Karpas-422 (cell line): ENCODE results near the gene EBF4. TPM values are rescaled to one million over a fixed set of nuclear protein-coding genes. Genes with fewer than 3 reads are reported as not detected.

Experiments used
- DNase-seq: peaks from one replicate; pipeline ENCODE4 v3.0.0-alpha.2; 2015
- H2AFZ ChIP-seq: fragments of 200-600 bp; sonication (generic); 2 replicates; pipeline ENCODE4 v1.6.1; 2014; ENCODE audit warnings: antibody characterized with exemption, low read length, mixed read lengths
- H3K27ac ChIP-seq: fragments of 200-600 bp; sonication (generic); 2 replicates; pipeline ENCODE4 v1.5.1; 2014; ENCODE audit warnings: mild to moderate bottlenecking, low read length, moderate library complexity
- H3K27me3 ChIP-seq: fragments of 200-600 bp; sonication (generic); 2 replicates; pipeline ENCODE4 v1.6.1; 2014; ENCODE audit warnings: low read length, mixed read lengths
- H3K36me3 ChIP-seq: fragments of 200-600 bp; sonication (generic); 2 replicates; pipeline ENCODE4 v1.6.1; 2014; ENCODE audit warnings: low read length, mixed read lengths; ENCODE audit not compliant: insufficient read depth
- H3K4me1 ChIP-seq: fragments of 200-600 bp; sonication (generic); 2 replicates; pipeline ENCODE4 v1.6.1; 2014; ENCODE audit warnings: mild to moderate bottlenecking, low read length, mixed read lengths
- H3K4me2 ChIP-seq: fragments of 200-600 bp; sonication (generic); 2 replicates; pipeline ENCODE4 v1.6.1; 2014; ENCODE audit warnings: low read length, low read depth, mild to moderate bottlenecking; ENCODE audit not compliant: poor library complexity, severe bottlenecking
- H3K4me3 ChIP-seq: fragments of 200-600 bp; sonication (generic); 2 replicates; pipeline ENCODE4 v1.5.1; 2014; ENCODE audit warnings: mild to moderate bottlenecking, antibody characterized with exemption, low read length, mixed read lengths
- H3K79me2 ChIP-seq: fragments of 200-600 bp; sonication (generic); 2 replicates; pipeline ENCODE4 v1.6.1; 2014; ENCODE audit warnings: mild to moderate bottlenecking, low read length, mixed read lengths
- H3K9ac ChIP-seq: fragments of 200-600 bp; sonication (generic); 2 replicates; pipeline ENCODE4 v1.6.0; 2014; ENCODE audit warnings: low read length
- H3K9me2 ChIP-seq: fragments of 200-600 bp; sonication (generic), shearing (Covaris generic); replicated peaks from 2 replicates; pipeline ENCODE4 v1.6.0; 2014; ENCODE audit warnings: mild to moderate bottlenecking, low read length, moderate library complexity; ENCODE audit not compliant: insufficient read depth
- H3K9me3 ChIP-seq: fragments of 300-700, 200-600 bp; sonication (generic); 2 replicates; pipeline ENCODE4 v1.6.1; 2014; ENCODE audit warnings: low read length, mixed read lengths
- H4K20me1 ChIP-seq: fragments of 200-600 bp; sonication (generic); 2 replicates; pipeline ENCODE4 v1.6.1; 2014; ENCODE audit warnings: mild to moderate bottlenecking, antibody characterized with exemption, low read length, low read depth; ENCODE audit not compliant: insufficient read depth
- total RNA-seq: library from RNA; depleted of rRNA; stranded (reverse); fragments of >200 nt; shearing (Covaris generic); gene quantifications from 2 replicates; pipeline ENCODE4 v1.2.3, GENCODE V29; 2014; ENCODE audit warnings: low replicate concordance

EBF4 gene
- total RNA-seq, 1 experiment from 2014 or later: 6.5 TPM

DNA sequence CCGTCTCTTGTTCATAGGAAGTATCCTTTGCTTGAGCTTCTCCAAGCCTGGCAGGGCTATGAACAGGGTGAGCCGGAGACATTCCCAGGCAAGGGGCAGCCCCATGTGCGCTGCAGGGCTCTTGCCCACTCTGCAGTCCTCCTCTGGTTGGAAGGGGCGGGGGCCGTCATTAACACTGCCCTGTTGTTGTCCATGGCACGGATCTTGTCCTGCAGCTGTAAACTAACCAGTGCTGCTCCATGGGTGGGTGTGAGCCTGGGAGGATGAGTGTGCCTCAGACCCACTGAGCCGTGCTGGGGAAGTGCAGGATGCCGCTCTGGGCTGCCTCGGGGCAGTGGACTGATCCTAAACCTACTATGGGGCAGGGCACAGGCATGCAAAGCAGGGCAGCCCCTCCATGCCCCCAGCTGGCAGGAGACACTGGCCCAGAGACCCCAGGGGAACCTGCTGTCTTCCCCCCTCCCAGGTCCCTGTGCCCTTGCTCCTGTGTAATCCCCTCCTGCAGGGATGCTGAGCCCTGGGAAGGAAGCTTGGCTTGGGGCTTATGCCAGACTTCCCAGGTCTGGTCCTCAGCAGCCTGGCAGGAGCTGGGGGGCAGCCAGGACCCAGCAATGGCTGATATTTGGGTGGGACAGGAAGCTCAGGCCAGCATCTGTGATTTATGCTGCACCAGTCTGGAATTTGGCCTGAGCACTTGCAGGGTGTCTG is 8.5 kb downstream of the EBF4 start:
- Histone ChIP-seq H3K9me3 (no peaks in the 10 kb centered on the region), H3K9me2 (no peaks in the 10 kb centered on the region), H4K20me1 (no peaks in the 10 kb centered on the region), H2AFZ (no peak overlapping the region), H3K27ac (no peak overlapping the region), H3K4me2 (no peak overlapping the region), H3K9ac (no peak overlapping the region), H3K4me3 (no peak overlapping the region), H3K27me3 (no peaks in the 10 kb centered on the region), H3K4me1 (peaks cover 18% of the 10 kb centered on the region), H3K36me3 (no peaks in the 10 kb centered on the region), H3K79me2 (no peaks in the 10 kb centered on the region)
- no peak for DNase-seq

DNA sequence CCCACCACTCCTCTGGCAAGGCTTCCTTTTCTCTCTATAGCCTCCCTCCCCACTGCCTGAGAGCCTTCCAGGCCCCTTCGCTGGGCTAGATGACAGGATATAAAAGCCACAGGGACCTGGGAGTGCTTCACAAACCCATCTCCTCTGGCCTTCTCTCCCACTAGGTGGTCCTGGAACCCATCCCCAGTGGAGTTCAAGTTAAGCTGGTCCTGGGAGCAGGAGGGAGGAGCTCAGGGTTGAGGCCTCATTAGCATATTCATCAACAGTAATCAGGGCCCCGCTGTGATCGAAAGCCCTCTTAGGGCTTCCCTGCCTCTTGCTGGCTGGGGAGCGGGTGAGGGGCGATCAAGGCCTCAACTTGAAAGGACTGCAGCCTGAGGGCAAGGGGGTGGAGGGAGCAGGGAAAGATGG is 9.1 kb downstream of the EBF4 start:
- no peak for DNase-seq
- no peaks in the 10 kb centered on the region for H3K9me2 ChIP-seq
- H3K27me3 ChIP-seq: no peaks in the 10 kb centered on the region
- no peak overlapping the region for H3K27ac ChIP-seq
- no peak overlapping the region for H3K4me3 ChIP-seq
- no peaks in the 10 kb centered on the region for H3K36me3 ChIP-seq
- no peak overlapping the region for H3K9ac ChIP-seq
- no peaks in the 10 kb centered on the region for H3K9me3 ChIP-seq
- no peak overlapping the region for H3K4me2 ChIP-seq
- H2AFZ ChIP-seq: no peak overlapping the region
- H4K20me1 ChIP-seq: no peaks in the 10 kb centered on the region
- peaks cover 18% of the 10 kb centered on the region for H3K4me1 ChIP-seq
- no peaks in the 10 kb centered on the region for H3K79me2 ChIP-seq

DNA sequence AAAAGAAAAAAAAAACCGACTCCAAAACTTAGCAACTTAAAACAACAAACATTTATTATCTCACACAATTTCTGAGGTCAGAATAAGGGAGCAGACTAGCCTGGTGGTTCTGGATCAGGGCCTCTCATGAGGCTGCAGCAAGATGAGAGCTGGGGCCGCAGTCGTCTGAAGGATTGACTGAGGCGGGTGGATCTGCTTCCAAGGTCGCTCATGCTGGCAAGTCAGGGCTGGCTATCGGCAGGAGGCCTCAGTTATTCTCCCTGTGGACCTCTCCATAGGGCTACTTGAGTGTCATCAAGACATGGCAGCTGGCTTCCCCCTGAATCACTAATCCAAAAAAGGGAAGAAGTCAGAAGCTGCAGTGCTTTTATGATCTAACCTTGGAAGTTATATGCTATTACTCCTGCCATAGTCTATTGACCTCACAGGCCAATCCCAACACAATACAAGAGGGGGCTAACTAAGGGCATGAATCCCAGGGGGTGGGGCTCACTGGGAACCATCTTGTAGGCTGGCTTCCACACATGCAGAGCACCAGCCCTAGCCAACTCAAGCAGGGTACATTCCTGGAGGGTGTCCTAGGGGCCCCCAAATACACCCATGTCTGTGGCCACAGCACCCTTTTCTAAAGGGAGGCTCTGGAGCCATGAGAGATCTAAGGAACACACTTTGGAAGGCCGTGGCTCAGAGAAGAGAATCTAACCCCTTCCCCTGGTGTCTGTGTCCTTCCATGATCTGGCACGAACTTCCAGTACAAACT is 11.3 kb downstream of the EBF4 start:
- H3K4me2 ChIP-seq: no peak overlapping the region
- no peaks in the 10 kb centered on the region for H3K36me3 ChIP-seq
- no peak overlapping the region for H3K9ac ChIP-seq
- H3K9me3 ChIP-seq: no peaks in the 10 kb centered on the region
- no peaks in the 10 kb centered on the region for H4K20me1 ChIP-seq
- H3K27ac ChIP-seq: no peak overlapping the region
- H3K9me2 ChIP-seq: no peaks in the 10 kb centered on the region
- H3K79me2 ChIP-seq: no peaks in the 10 kb centered on the region
- no peaks in the 10 kb centered on the region for H3K27me3 ChIP-seq
- peaks cover 18% of the 10 kb centered on the region for H3K4me1 ChIP-seq
- no peak overlapping the region for H2AFZ ChIP-seq
- H3K4me3 ChIP-seq: no peak overlapping the region
- no peak for DNase-seq

DNA sequence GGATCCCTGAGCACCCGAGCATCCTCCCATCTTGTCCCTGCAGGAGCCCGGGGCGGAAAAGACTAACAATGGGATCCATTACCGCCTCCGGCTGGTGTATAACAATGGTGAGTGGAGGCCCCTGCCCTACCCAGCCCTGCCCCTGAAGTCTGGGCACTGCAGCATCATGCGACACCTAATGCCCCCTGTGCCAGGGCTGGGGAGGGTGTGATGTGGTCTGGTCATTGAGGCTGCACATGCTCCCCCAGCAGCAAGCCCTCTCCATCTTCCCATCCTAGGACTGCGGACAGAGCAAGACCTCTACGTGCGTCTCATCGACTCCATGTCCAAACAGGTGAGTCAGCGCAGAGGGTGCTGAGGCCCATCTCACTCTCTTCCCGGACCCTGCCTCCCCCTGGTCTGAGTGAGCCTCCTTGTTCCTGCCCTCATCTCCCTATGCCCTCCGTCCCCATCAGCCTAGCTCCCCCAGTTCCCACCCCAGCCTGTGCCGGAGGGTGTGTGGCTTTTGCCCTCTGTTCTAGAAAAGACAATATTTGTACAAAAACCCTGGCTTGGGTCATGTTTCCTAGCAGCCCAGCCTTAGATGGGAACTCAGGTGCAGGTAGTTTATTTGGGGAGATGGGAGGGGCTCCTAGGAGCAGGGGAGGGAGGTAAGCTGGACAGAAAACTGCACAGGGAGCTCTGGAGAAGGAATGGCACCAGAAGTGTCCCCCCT is 13.5 kb downstream of the EBF4 start:
- Histone ChIP-seq H3K4me2 (no peak overlapping the region), H3K9me2 (no peaks in the 10 kb centered on the region), H3K9me3 (no peaks in the 10 kb centered on the region), H3K27ac (no peak overlapping the region), H4K20me1 (no peaks in the 10 kb centered on the region), H3K4me3 (no peak overlapping the region), H3K79me2 (no peaks in the 10 kb centered on the region), H3K4me1 (peaks cover under 1% of the 10 kb centered on the region; the same call in 1 of the 2 replicates), H3K27me3 (no peaks in the 10 kb centered on the region), H3K9ac (no peak overlapping the region), H2AFZ (no peak overlapping the region), H3K36me3 (no peaks in the 10 kb centered on the region)
- no peak for DNase-seq

DNA sequence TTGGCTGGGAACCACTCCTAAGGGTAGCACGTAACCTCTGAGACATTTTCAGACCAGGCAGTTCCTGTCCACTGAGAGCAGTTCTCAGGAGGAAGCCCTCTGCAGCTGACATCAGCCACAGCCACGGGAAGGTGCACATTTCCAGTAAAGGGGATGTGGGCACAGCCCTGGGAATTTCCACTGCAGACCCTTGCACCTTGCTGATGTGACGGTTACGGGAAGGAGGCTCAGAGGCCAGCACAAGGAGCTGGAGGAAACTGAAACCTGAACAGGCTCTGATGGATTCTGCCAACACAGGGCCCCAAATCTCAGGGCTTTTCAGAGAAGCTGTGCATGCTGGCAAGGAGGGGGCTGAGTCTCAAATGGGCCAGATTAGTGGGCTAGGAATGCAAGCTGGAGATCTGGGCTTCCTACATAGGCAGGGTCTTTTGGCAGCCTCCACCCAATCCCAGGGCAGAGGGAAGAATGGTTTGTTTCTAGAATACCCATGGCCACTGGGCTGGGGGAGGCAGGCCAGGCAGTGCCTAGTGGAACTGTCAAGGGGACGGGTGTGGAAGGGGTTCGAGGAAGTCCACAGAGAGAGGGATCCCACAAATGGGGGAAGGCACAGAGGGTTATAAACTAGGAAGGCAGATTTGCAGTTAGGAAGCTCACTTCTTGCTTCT is 14.2 kb downstream of the EBF4 start:
- no peaks in the 10 kb centered on the region for H3K27me3 ChIP-seq
- no peaks in the 10 kb centered on the region for H3K9me2 ChIP-seq
- no peak overlapping the region for H3K27ac ChIP-seq
- no peaks in the 10 kb centered on the region for H3K4me1 ChIP-seq
- H3K79me2 ChIP-seq: no peaks in the 10 kb centered on the region
- H3K9ac ChIP-seq: no peak overlapping the region
- H3K9me3 ChIP-seq: no peaks in the 10 kb centered on the region
- H2AFZ ChIP-seq: no peak overlapping the region
- no peak for DNase-seq
- H3K4me3 ChIP-seq: no peak overlapping the region
- no peak overlapping the region for H3K4me2 ChIP-seq
- H3K36me3 ChIP-seq: no peaks in the 10 kb centered on the region
- H4K20me1 ChIP-seq: no peaks in the 10 kb centered on the region

DNA sequence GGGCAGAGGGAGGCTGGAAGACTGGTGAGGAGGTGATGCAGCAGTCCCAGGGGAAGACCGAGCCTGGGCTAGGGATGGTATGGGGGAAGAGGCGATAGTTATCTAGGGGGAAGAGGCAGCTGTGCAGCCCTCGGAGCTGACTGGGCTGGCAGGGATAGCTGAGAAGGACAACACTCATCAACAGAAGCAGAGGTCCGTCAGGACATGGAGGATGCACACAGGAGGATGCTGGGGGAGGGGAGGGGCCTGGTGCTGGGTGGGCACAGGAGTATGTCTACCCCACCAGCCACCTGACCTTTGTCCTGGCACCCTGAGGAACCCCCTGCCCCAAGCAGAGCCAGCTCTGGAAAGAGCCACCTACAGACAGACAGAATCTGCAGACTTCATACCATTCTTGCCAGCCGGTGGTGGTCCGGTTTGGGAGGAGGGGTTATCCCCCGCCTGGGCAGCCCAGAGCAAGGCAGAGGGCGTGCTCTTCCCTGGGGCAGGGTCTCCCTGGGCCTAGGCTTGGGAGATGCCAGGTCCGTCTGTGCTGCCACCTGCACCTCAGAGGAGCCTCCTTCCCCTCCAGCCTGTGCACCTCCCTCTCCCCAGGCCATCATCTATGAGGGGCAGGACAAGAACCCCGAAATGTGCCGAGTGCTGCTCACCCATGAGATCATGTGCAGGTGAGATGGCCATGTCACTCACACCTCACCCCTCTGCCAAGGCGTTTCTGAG is 14.9 kb downstream of the EBF4 start:
- Histone ChIP-seq H3K4me1 (no peaks in the 10 kb centered on the region), H2AFZ (no peak overlapping the region), H3K36me3 (no peaks in the 10 kb centered on the region), H3K9me2 (no peaks in the 10 kb centered on the region), H3K4me3 (no peak overlapping the region), H3K27me3 (no peaks in the 10 kb centered on the region), H3K4me2 (no peak overlapping the region), H3K27ac (no peak overlapping the region), H3K79me2 (no peaks in the 10 kb centered on the region), H4K20me1 (no peaks in the 10 kb centered on the region), H3K9me3 (no peaks in the 10 kb centered on the region), H3K9ac (no peak overlapping the region)
- no peak for DNase-seq

DNA sequence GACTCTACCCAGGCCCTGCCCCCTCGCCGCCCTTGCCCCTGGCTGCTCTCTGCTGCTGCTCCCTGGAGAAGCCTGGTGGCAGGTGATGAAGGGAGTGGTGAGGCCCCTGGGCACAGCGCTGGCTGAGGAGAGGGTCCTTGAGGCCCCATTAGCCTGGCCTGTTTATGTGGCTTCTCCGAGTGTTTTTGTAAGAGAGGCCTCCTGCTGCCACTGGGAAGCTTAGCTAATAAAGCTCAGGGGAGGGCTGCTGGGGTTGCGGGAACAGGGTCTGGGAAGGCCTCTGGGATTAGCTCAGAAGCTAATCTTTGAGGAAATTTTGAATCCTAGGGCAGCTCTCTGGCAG is 15.5 kb downstream of the EBF4 start:
- no peak overlapping the region for H2AFZ ChIP-seq
- no peaks in the 10 kb centered on the region for H4K20me1 ChIP-seq

More for the DNA sequence above, 15.5 kb downstream of the EBF4 start:
- no peak for DNase-seq
- H3K4me2 ChIP-seq: no peak overlapping the region
- no peaks in the 10 kb centered on the region for H3K27me3 ChIP-seq
- H3K9ac ChIP-seq: no peak overlapping the region
- no peaks in the 10 kb centered on the region for H3K4me1 ChIP-seq
- H3K9me2 ChIP-seq: no peaks in the 10 kb centered on the region
- H3K9me3 ChIP-seq: no peaks in the 10 kb centered on the region
- no peak overlapping the region for H3K27ac ChIP-seq
- H3K79me2 ChIP-seq: no peaks in the 10 kb centered on the region
- no peak overlapping the region for H3K4me3 ChIP-seq
- H3K36me3 ChIP-seq: no peaks in the 10 kb centered on the region
